Breast epithelium (tissue), 4 donors: ENCODE measurements around the gene NAA50. TPM values are rescaled to one million over a fixed set of nuclear protein-coding genes. Genes with fewer than 3 reads are reported as not detected.

Source experiments
- DNase-seq, 2 donors: peaks; one replicate each; pipeline ENCODE4 v3.0.0-alpha.2; 2019; ENCODE audit warnings: low spot score in 2 of 2
- H3K27ac ChIP-seq, 2 donors: fragments of 200-600 bp; sonication (generic) in 1 of 2; one replicate each; pipeline ENCODE4 v1.5.1; 2016 to 2019; ENCODE audit warnings: mild to moderate bottlenecking in 1 of 2
- H3K27me3 ChIP-seq, 2 donors: fragments of 200-600 bp; sonication (generic) in 1 of 2; one replicate each; pipeline versions ENCODE4 v1.5.1 to v1.6.0; 2017 to 2019; ENCODE audit warnings: control low read depth in 1 of 2, mild to moderate bottlenecking in 1 of 2
- H3K36me3 ChIP-seq: fragments of 200-600 bp; one replicate; pipeline ENCODE4 v1.5.1; 2019
- H3K4me1 ChIP-seq, 2 donors: fragments of 200-600 bp; sonication (generic); one replicate each; pipeline ENCODE4 v1.5.1; 2016 to 2019; ENCODE audit warnings: control low read depth in 1 of 2
- H3K4me3 ChIP-seq, 3 donors: fragments of 200-600 bp; sonication (generic); 1 replicate in 2 of 3; 2 replicates in 1 of 3; pipeline ENCODE4 v1.5.1; 2016 to 2019; ENCODE audit warnings: mild to moderate bottlenecking in 3 of 3, moderate library complexity in 2 of 3
- H3K9me3 ChIP-seq, 2 donors: fragments of 200-600 bp; sonication (generic) in 1 of 2; one replicate each; pipeline ENCODE4 v1.5.1; 2016 to 2019; ENCODE audit warnings: control low read depth in 1 of 2
- POLR2A ChIP-seq: fragments of 450-650 bp; IDR thresholded peaks from one replicate; pipeline ENCODE4 v1.6.1; 2016; ENCODE audit warnings: antibody characterized with exemption, mild to moderate bottlenecking, moderate library complexity
- POLR2AphosphoS5 ChIP-seq, 3 donors: sonication (generic); formaldehyde crosslinking; IDR thresholded peaks; one replicate each; pipeline ENCODE4 v1.6.1; 2017; ENCODE audit warnings: antibody characterized with exemption in 3 of 3
- intact Hi-C: fragments of 100-400 bp; cut with DNase I; formaldehyde crosslinking; loops from one replicate; pipeline ENCODE4 v1.15.1; 2023; ENCODE audit warnings: low total_unique reads
- total RNA-seq, 3 donors: library from RNA; depleted of rRNA; stranded (reverse); fragments of >200 nt; gene quantifications; one replicate each; pipeline ENCODE4 v1.1.0, GENCODE V29; 2016
- TF ChIP-seq, protein P1 (sequence below), 3 donors: fragments of 450-650 bp; IDR thresholded peaks; one replicate each; pipeline ENCODE4 v1.5.1; 2016 to 2017; ENCODE audit warnings: antibody characterized with exemption in 3 of 3, mild to moderate bottlenecking in 3 of 3, moderate library complexity in 3 of 3

Gene NAA50
- total RNA-seq, 3 donors from 2014 or later = 98.0 to 140 (median 140) TPM

- Histone ChIP-seq H3K36me3 (no peaks in the 10 kb centered on the region), H3K27me3 (no peaks in the 10 kb centered on the region), H3K4me1 (peaks cover 0 to 4% of the 10 kb centered on the region in 2 donors), H3K27ac (no peak overlapping the region), H3K4me3 (no peak overlapping the region), H3K9me3 (no peaks in the 10 kb centered on the region)
- TF ChIP-seq POLR2AphosphoS5 (IDR thresholded peaks at IDR 0.05) = no peak
- TF ChIP-seq POLR2A = no peak
- TF ChIP-seq, protein P1, sequence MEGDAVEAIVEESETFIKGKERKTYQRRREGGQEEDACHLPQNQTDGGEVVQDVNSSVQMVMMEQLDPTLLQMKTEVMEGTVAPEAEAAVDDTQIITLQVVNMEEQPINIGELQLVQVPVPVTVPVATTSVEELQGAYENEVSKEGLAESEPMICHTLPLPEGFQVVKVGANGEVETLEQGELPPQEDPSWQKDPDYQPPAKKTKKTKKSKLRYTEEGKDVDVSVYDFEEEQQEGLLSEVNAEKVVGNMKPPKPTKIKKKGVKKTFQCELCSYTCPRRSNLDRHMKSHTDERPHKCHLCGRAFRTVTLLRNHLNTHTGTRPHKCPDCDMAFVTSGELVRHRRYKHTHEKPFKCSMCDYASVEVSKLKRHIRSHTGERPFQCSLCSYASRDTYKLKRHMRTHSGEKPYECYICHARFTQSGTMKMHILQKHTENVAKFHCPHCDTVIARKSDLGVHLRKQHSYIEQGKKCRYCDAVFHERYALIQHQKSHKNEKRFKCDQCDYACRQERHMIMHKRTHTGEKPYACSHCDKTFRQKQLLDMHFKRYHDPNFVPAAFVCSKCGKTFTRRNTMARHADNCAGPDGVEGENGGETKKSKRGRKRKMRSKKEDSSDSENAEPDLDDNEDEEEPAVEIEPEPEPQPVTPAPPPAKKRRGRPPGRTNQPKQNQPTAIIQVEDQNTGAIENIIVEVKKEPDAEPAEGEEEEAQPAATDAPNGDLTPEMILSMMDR (IDR thresholded peaks at IDR 0.05) = no peak
- no peak for DNase-seq
- intact Hi-C loops = no loop called here
These were observed 61.7 kb downstream of the NAA50 start for GRCh38 chr3:113684271-113684819.

GRCh38 chr3:113678773-113679172, 67.3 kb downstream of the NAA50 start:
- no peaks in the 10 kb centered on the region for H3K36me3 ChIP-seq
- H3K4me3 ChIP-seq = no peak overlapping the region
- no peaks in the 10 kb centered on the region for H3K4me1 ChIP-seq
- TF ChIP-seq, protein P1 (IDR thresholded peaks at IDR 0.05) = no peak
- TF ChIP-seq POLR2A (no peak), POLR2AphosphoS5 (IDR thresholded peaks at IDR 0.05) (no peak)
- H3K9me3 ChIP-seq = no peaks in the 10 kb centered on the region
- no peak for DNase-seq
- H3K27ac ChIP-seq = no peak overlapping the region
- H3K27me3 ChIP-seq = no peaks in the 10 kb centered on the region
- intact Hi-C loops = loop anchor here (5.0 kb wide), 1 partner anchor 176 kb away; no protein-coding TSS in a partner anchor

DNA sequence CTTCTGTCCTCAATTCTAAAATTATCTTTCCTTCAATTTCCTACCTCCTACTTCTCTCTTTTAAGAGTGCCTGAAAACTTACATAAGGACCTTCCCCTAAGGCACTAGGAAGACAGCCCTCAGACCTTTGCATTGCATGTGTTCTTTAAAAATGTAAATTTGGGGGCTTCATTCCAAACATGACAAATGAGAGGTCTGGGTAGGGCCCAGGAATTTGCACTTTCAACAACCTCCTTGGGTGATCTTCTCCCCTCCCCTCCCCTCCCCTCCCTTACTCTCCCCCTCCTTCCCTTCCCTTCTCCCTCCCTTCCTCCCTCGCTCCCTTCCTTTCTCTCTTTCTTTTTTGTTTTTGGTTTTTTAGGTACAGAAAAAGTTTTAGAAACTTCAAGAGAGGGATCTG, 68.3 kb downstream of the NAA50 start:
- no peak for DNase-seq
- no peaks in the 10 kb centered on the region for H3K4me1 ChIP-seq
- TF ChIP-seq POLR2AphosphoS5 (IDR thresholded peaks at IDR 0.05) (no peak), POLR2A (no peak)
- TF ChIP-seq, protein P1 (IDR thresholded peaks at IDR 0.05) = no peak
- no peak overlapping the region for H3K4me3 ChIP-seq
- no peak overlapping the region for H3K27ac ChIP-seq
- intact Hi-C loops = loop anchor here (5.0 kb wide), 1 partner anchor 175 kb away; no protein-coding TSS in a partner anchor
- H3K36me3 ChIP-seq = no peaks in the 10 kb centered on the region
- H3K27me3 ChIP-seq = no peaks in the 10 kb centered on the region
- no peaks in the 10 kb centered on the region for H3K9me3 ChIP-seq

DNA sequence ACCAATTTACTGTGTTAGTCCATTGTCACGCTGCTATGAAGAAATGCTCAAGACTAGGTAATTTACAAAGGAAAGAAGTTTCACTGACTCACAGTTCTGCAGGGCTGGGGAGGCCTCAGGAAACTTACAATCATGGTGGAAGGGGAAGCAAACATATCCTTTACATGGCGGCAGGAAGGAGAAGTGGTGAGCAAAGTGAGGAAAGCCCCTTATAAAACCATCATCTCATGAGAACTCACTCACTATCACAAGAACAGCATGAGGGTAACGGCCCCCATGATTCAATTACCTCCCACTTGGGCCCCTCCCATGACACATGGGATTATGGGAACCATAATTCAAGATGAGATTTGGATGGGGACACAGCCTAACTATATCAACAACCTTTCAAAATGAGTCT, 69.8 kb downstream of the NAA50 start:
- H3K27ac ChIP-seq = no peak overlapping the region
- H3K27me3 ChIP-seq = no peaks in the 10 kb centered on the region
- no peak for TF ChIP-seq POLR2A
- TF ChIP-seq, protein P1 (IDR thresholded peaks at IDR 0.05) = no peak
- no peaks in the 10 kb centered on the region for H3K36me3 ChIP-seq
- H3K4me3 ChIP-seq = no peak overlapping the region
- DNase-seq = no peak
- intact Hi-C loops = loop anchor here (5.0 kb wide), 1 partner anchor 174 kb away; no protein-coding TSS in a partner anchor
- no peaks in the 10 kb centered on the region for H3K9me3 ChIP-seq
- H3K4me1 ChIP-seq = no peaks in the 10 kb centered on the region

DNA sequence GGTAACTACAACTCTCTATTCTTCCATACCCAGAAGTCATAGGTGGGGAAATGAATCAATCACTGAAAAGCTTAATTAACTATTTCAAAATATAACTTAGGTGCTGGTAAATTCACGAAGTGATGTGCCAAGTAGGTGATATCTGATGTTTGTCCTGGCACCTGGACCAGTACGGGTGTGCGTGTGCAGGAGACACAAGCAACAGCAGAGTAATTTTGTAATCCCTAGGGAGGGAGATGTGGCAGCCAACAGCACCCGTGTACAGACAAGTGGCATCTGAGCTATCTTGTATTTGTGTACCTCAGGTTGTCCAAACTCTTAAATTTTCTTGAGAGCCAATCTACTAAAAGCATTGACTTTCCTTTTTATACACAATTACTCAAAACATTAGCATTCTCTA, 72.5 kb downstream of the NAA50 start:
- intact Hi-C loops = no loop called here

More for the DNA sequence above, 72.5 kb downstream of the NAA50 start:
- Histone ChIP-seq H3K36me3 (no peaks in the 10 kb centered on the region), H3K27me3 (no peaks in the 10 kb centered on the region), H3K4me1 (no peaks in the 10 kb centered on the region), H3K27ac (no peak overlapping the region), H3K9me3 (no peaks in the 10 kb centered on the region), H3K4me3 (no peak overlapping the region)
- TF ChIP-seq POLR2A (no peak), POLR2AphosphoS5 (IDR thresholded peaks at IDR 0.05) (no peak)
- TF ChIP-seq, protein P1 (IDR thresholded peaks at IDR 0.05) = no peak
- DNase-seq = no peak
